Pancreas (tissue), 10 donors: Measurements from ENCODE around the gene LYSET. TPM values are rescaled to one million over a fixed set of nuclear protein-coding genes. Genes with fewer than 3 reads are reported as not detected.

ENCODE experiments used
- ATAC-seq, 4 donors: fragments of 200-7000 bp; cut with Tn5 transposase; one replicate each; pipeline versions ENCODE4 v1.8.0 to v1.9.1; 2020; ENCODE audit warnings: mild to moderate bottlenecking in 4 of 4, moderate library complexity in 4 of 4
- DNase-seq, 6 donors: peaks; one replicate each; pipeline ENCODE4 v3.0.0-alpha.2; 2020
- FAIRE-seq: peaks from 2 replicates; lab custom pipeline; 2012; peaks lifted over from hg19 to GRCh38; lab: Jason Lieb, UNC
- H3K27ac ChIP-seq, 4 donors: fragments of 200-600 bp; sonication (generic); 1 replicate in 3 of 4; 2 replicates in 1 of 4; pipeline versions ENCODE4 v1.5.0 to v1.8.0; 2020
- H3K27me3 ChIP-seq, 4 donors: fragments of 200-600 bp; one replicate each; pipeline ENCODE4 v1.8.0; 2021
- H3K36me3 ChIP-seq, 3 donors: fragments of 200-600 bp; sonication (generic) in 1 of 3; one replicate each; pipeline versions ENCODE4 v1.5.0 to v1.8.0; 2020 to 2021
- H3K4me1 ChIP-seq, 3 donors: fragments of 200-600 bp; one replicate each; pipeline ENCODE4 v1.8.0; 2021
- H3K4me3 ChIP-seq, 4 donors: fragments of 200-600 bp; sonication (generic) in 2 of 4; one replicate each; pipeline versions ENCODE4 v1.5.0 to v1.8.0; 2020 to 2021
- H3K9me3 ChIP-seq, 4 donors: fragments of 200-600 bp; one replicate each; pipeline ENCODE4 v1.8.0; 2021
- WGBS, 2 donors: extraction: QIAGEN DNeasy Blood & Tissue Kit; methylation state at CpG; one replicate each; pipeline ENCODE4 v1.1.7; 2013; 5-methylcytosine and 5-hydroxymethylcytosine counted together
- intact Hi-C, 3 donors: fragments of 100-400 bp; cut with DNase I; formaldehyde crosslinking; loops; one replicate each; pipeline versions ENCODE4 v1.11.1 to v1.14.2; 2022
- polyA plus RNA-seq, 2 donors: library from polyadenylated mRNA; stranded (reverse); fragments of 200-250 nt; gene quantifications; one replicate each; pipeline ENCODE4 v1.2.3, GENCODE V29; 2013
- total RNA-seq, 6 donors: library from RNA; stranded (reverse); fragmentation: NEBNext Ultra II Directional in 4 of 6; extraction: Animal tissue kit (Norgen Biotek cat#: 25700) in 4 of 6; gene quantifications; one replicate each; pipeline versions ENCODE4 v1.2.1 to v1.2.4, GENCODE V29; 2021 to 2023
- TF ChIP-seq, protein P1 (sequence below), 4 donors: fragments of 200-600 bp; sonication (generic) in 3 of 4; IDR thresholded peaks; one replicate each; pipeline versions ENCODE4 v1.5.0 to v1.8.0; 2021; ENCODE audit warnings: antibody characterized with exemption in 4 of 4
- donor health status: healthy with polysubstance abuse.
- donor health status: DM: no; HTN: no; CAD: no; lungs with moderate emphysema.
- donor health status: DM: no; HTN: no; CAD: no.
- donor health status: control.
- donor health status: control.
- donor health status: Bipolar disorder and iron deficiency.
- donor health status: DM: yes; HTN: yes; CAD: no.
- donor health status: DM: no; HTN: no; CAD: no.
- donor health status: DM: no; HTN: no; CAD: no.
- donor health status: DM: yes; HTN: yes; CAD: no.

Gene LYSET
- total and polyA plus RNA-seq, 8 donors: 6.1 to 21.2 (median 9.2) TPM

DNA sequence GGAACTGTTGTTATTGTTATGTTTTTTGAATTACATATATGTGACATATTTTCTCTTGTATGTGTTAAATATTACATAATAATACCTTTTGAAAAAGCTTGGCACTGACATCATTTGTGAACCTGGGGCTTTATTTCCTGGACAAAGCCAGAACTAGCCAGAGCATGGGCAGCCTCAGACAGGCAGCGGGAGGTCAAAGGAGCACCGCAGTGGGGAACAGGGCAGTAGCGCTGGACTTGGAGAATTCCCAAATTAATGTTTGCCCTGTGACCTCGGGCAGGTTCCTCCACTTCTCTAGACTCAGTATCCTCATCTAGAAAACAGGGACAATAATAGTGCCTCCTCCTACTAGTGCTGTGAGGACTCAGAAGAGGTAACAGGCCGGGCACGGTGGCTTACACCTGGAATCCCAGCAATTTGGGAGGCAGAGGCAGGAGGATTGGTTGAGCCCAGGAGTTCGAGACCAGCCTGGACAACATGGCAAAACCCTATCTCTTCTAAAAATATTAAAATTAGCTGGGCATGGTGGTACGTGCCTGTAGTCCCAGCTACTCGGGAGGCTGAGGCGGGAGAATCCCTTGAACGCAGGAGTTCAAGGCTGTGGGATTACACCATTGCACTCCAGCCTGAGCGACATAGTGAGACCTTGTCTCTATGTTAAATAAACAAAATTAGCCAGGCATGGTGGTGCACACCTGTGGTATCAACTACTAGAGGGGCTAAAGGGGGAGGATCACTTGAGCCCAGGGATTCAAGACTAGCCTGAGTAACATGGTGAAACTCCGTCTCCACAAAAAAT lies 42.1 kb upstream of the LYSET start:
- intact Hi-C loops: loop anchor here in 1 of 3 donors (10.0 kb wide), 1 partner anchor 188 kb away; no protein-coding TSS in a partner anchor
- Histone ChIP-seq H3K36me3 (no peaks in the 10 kb centered on the region), H3K4me1 (peaks cover 4 to 6% (median 5%) of the 10 kb centered on the region in 3 donors), H3K27me3 (no peaks in the 10 kb centered on the region), H3K9me3 (no peaks in the 10 kb centered on the region), H3K27ac (no peak overlapping the region), H3K4me3 (no peak overlapping the region)
- no peak for DNase-seq
- ATAC-seq: no peak
- FAIRE-seq: no peak
- WGBS, 2 donors: 66 to 68% methylated on average over 13 of the region's 13 CpGs
- TF ChIP-seq, protein P1, sequence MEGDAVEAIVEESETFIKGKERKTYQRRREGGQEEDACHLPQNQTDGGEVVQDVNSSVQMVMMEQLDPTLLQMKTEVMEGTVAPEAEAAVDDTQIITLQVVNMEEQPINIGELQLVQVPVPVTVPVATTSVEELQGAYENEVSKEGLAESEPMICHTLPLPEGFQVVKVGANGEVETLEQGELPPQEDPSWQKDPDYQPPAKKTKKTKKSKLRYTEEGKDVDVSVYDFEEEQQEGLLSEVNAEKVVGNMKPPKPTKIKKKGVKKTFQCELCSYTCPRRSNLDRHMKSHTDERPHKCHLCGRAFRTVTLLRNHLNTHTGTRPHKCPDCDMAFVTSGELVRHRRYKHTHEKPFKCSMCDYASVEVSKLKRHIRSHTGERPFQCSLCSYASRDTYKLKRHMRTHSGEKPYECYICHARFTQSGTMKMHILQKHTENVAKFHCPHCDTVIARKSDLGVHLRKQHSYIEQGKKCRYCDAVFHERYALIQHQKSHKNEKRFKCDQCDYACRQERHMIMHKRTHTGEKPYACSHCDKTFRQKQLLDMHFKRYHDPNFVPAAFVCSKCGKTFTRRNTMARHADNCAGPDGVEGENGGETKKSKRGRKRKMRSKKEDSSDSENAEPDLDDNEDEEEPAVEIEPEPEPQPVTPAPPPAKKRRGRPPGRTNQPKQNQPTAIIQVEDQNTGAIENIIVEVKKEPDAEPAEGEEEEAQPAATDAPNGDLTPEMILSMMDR (IDR thresholded peaks at IDR 0.05): no peak

DNA sequence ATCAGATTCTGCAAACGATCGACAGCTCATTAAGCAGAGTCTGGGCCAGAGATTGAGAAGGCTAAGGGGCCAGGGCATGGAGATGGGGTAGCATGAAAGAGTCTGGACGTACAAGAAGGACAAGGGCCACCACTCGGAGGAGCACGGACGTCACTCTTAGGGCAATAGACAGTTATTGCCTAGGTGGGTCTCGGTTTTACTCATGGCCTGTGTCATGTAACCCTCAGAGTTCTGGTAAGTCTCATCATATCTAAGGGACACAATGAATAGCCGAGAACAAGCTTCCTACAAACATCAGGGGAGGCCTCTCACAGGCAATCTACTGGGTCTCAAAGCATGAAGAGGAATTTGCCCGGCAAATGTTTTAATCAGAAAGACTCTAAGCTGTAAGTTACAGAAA lies 39.0 kb upstream of the LYSET start:
- H3K27ac ChIP-seq: no peak overlapping the region
- no peak for DNase-seq
- ATAC-seq: no peak
- H3K9me3 ChIP-seq: no peaks in the 10 kb centered on the region
- intact Hi-C loops: loop anchor here in 1 of 3 donors (10.0 kb wide), 1 partner anchor 191 kb away; no protein-coding TSS in a partner anchor
- no peaks in the 10 kb centered on the region for H3K36me3 ChIP-seq
- FAIRE-seq: no peak
- 81 to 82% methylated on average over 9 of the region's 9 CpGs for WGBS, 2 donors
- H3K27me3 ChIP-seq: no peaks in the 10 kb centered on the region
- H3K4me3 ChIP-seq: no peak overlapping the region
- H3K4me1 ChIP-seq: peaks cover 0 to 8% (median 8%) of the 10 kb centered on the region in 3 donors
- TF ChIP-seq, protein P1 (IDR thresholded peaks at IDR 0.05): no peak

DNA sequence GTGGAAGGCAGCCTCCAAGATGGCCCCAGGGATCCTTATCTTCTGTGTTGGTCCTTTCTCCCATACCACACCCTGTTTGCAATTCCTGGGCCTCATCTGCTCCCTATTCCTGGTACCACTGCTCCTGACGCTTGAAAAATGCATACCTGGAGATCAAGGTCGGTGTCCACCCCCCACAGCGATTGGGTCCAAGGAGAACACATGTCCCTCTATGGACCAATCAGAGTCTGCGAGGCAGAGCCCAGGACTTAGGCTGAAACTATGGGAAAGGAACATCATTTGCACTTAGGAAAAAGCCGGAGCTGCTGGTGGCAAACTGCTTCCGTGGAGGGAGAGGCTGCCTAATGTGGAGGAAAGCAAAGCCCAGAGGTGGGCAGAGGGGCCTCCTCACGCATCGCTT lies 36.1 kb upstream of the LYSET start:
- WGBS, 2 donors: 87 to 88% methylated on average over 8 of the region's 8 CpGs
- intact Hi-C loops: loop anchor here in 1 of 3 donors (10.0 kb wide), 1 partner anchor 194 kb away; no protein-coding TSS in a partner anchor
- H3K4me1 ChIP-seq: peaks cover 0 to 16% (median 14%) of the 10 kb centered on the region in 3 donors
- ATAC-seq: no peak
- no peak for DNase-seq
- TF ChIP-seq, protein P1 (IDR thresholded peaks at IDR 0.05): no peak
- no peaks in the 10 kb centered on the region for H3K27me3 ChIP-seq
- H3K4me3 ChIP-seq: no peak overlapping the region
- FAIRE-seq: no peak
- H3K27ac ChIP-seq: no peak overlapping the region
- no peaks in the 10 kb centered on the region for H3K9me3 ChIP-seq
- H3K36me3 ChIP-seq: no peaks in the 10 kb centered on the region

DNA sequence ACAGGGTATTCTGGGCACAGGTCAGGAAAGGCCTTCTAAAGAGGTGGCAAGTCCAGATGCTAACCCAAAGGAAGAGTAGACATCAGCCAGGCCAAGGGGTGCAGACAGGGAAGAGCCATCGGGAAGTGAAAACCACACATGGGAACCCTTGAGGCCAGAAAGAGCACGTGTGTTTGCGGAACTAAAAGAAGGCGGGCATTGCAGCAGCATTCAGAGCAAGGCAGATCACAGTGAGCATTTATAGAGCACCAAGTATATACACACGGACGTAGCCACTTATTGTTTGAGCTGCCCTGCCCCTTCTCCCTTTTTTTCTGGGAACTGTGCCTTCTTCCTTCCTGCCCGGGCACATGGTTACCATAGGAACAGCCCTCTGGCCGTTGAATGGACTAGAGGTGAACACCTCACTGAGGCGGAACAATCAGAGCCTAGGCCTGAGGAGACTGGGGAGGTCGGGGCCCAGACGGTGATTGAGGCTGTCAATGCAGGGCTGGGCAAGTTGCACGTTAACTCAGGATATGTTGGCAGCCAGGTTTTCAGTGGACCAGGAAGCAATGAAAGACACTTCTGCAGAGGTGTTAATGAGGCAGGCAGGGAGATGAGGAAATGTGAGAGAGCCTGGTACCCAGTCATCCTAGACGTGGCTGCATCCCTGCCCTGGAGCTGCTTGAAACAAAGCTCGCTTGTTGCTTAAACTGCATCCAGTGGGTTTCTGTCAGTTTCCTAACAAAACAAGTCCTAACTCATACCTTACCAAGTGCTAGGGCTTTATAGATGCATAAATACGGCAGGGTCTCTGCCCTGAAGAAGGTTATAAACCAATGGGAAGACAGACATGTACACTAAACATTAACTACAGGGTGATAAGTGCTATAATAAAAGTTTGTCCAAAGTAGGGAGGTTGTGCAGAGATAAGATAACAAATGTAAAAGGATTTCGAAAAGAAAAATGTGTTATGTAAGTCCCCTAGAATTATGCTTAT lies 34.6 kb upstream of the LYSET start:
- Histone ChIP-seq H3K36me3 (no peaks in the 10 kb centered on the region), H3K4me1 (peaks cover 0 to 16% (median 14%) of the 10 kb centered on the region in 3 donors), H3K27ac (peak overlapping the region; percentile 3 to 71 (median 52)), H3K27me3 (no peaks in the 10 kb centered on the region), H3K9me3 (no peaks in the 10 kb centered on the region), H3K4me3 (peak overlapping the region in 2 of 4 donors; percentile 2 to 8)
- FAIRE-seq (no peak), ATAC-seq (peak; percentile 75 to 87 (median 81)), DNase-seq (peak in 2 of 6 donors; percentile 42 to 66)
- TF ChIP-seq, protein P1 (IDR thresholded peaks at IDR 0.05): no peak
- intact Hi-C loops: no loop called here
- 28 to 32% methylated on average over 16 of the region's 16 CpGs for WGBS, 2 donors
